Mucosa of rectum (tissue), 2 donors: ENCODE data around the gene EXOC7.
"Not testable (repeated sequence)": the region's sequence is repeated elsewhere in the genome, so short reads cannot be mapped to it uniquely, and the experiment has no call there.

Experiments used
- H3K27ac ChIP-seq, 2 donors: one replicate each; pipeline ENCODE4 v1.7.0; 2013; ENCODE audit warnings: inconsistent platforms in 2 of 2, low read depth in 2 of 2, low read length in 2 of 2
- H3K27me3 ChIP-seq, 2 donors: one replicate each; pipeline ENCODE4 v1.7.0; 2013; ENCODE audit warnings: low read length in 2 of 2; ENCODE audit not compliant: control insufficient read depth in 2 of 2, insufficient read depth in 2 of 2
- H3K36me3 ChIP-seq, 2 donors: one replicate each; pipeline ENCODE4 v1.7.0; 2013; ENCODE audit warnings: low read length in 2 of 2; ENCODE audit not compliant: control insufficient read depth in 2 of 2, insufficient read depth in 2 of 2
- H3K4me1 ChIP-seq, 2 donors: one replicate each; pipeline ENCODE4 v1.7.0; 2013; ENCODE audit warnings: low read length in 2 of 2, mild to moderate bottlenecking in 1 of 2; ENCODE audit not compliant: control insufficient read depth in 2 of 2, insufficient read depth in 2 of 2
- H3K4me3 ChIP-seq, 2 donors: one replicate each; pipeline ENCODE4 v1.7.0; 2013; ENCODE audit warnings: low read length in 2 of 2
- H3K9ac ChIP-seq, 2 donors: one replicate each; pipeline ENCODE4 v1.7.0; 2013; ENCODE audit warnings: low read length in 2 of 2, low read depth in 1 of 2, mild to moderate bottlenecking in 1 of 2
- H3K9me3 ChIP-seq, 2 donors: one replicate each; pipeline ENCODE4 v1.7.0; 2013; ENCODE audit warnings: low read length in 2 of 2; ENCODE audit not compliant: control insufficient read depth in 2 of 2
- donor health status: healthy.
- donor health status: Normal muscosa, but diverticular disease.

The EXOC7 gene

DNA sequence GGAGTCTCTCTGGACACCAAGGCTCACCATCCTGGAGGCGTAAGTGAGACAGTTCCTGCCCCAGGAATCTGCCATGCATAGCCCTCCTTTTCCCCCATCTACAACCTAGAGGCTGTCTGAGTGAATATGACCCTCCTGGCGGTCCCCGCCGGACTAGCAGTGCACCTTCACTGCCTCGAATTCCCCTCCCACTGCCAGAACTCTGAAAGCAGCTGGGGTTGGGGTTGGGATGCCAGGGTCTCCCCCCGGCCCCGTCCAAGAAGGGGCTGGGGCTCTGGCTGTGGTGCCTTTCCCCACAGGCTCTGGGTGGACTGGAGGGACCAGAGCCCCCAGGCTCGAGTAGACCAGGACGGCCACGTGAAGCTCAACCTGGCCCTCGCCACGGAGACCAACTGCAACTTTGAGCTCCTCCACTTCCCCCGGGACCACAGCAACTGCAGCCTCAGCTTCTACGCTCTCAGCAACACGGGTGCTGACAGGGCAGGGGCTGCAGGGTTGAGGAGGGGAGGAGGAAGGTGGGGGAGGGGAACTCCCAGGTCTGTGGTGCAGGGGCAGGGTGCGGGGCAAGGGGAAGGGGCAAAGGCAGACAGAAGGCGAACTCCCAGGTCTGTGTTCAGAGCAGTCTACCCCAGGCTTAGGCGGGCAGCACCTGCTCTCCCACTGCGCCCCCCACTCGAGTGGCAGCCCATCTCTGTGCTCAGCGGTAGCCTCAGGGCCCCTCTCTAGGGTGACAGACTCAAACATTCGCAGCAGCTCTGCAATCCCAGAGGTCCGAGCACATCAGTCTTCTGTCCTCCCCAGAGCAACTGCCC is 23.4 kb downstream of the EXOC7 start:
- Histone ChIP-seq H3K9ac (no peak overlapping the region), H3K27ac (no peak overlapping the region)

GRCh38 chr17:76079535-76079955 is 24.0 kb downstream of the EXOC7 start:
- Histone ChIP-seq H3K27me3 (peaks cover 49 to 50% of the 10 kb centered on the region in 2 donors), H3K9me3 (no peaks in the 10 kb centered on the region), H3K4me1 (peaks cover 9% of the 10 kb centered on the region in 2 donors)

More for the DNA sequence above, 23.4 kb downstream of the EXOC7 start:
- Histone ChIP-seq H3K4me3 (no peak overlapping the region), H3K27me3 (peaks cover 44% of the 10 kb centered on the region in 2 donors), H3K9me3 (no peaks in the 10 kb centered on the region), H3K4me1 (peaks cover 5 to 9% of the 10 kb centered on the region in 2 donors), H3K36me3 (peaks cover 16 to 24% of the 10 kb centered on the region in 2 donors)

DNA sequence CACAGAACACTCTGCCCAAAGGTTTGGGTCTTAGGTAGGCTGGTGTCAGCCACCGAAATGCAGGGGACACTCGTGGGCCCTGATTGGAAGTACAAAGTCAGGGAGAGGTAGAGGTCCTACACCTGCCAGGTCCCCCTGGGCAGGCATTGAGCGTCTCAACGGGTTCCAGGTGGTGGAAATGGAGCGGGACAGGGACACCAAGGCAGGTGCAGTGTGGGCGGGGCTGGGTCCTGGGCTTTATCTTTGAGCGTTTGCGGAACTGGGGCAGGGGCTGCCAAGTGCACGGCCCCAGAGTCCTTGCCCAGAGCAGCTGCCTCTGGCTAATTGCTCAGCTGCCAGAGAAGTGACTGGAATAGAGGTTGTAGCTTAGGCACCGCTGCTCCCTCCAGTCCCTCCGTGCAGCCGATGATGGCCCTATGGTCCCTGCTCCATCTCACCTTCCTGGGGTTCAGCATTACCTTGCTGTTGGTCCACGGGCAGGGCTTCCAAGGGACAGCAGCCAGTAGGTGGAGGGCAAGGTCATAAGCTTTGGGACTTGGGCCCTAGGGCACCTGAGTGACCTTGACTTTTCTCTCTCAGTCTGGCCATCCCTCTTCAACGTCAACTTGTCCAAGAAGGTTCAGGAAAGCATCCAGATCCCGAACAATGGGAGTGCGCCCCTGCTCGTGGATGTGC is 24.6 kb downstream of the EXOC7 start, which contains the start of gene ZACN:
TSS of gene ZACN (plus strand) at position 323 of the 675 bp plus-strand sequence. CDS start at position 406, 83 bp downstream.
- Histone ChIP-seq H3K27ac (no peak within 1 kb of the TSS), H3K4me1 (peaks cover 9% of the 10 kb centered on the region in 2 donors), H3K9me3 (no peaks in the 10 kb centered on the region), H3K4me3 (no peak within 1 kb of the TSS), H3K9ac (no peak within 1 kb of the TSS), H3K27me3 (peaks cover 54 to 55% of the 10 kb centered on the region in 2 donors), H3K36me3 (peaks cover 5 to 12% of the 10 kb centered on the region in 2 donors)

More at GRCh38 chr17:76079535-76079955, 24.0 kb downstream of the EXOC7 start:
- H3K4me3 ChIP-seq: no peak overlapping the region
- H3K9ac ChIP-seq: no peak overlapping the region
- H3K27ac ChIP-seq: no peak overlapping the region
- peaks cover 10 to 18% of the 10 kb centered on the region in 2 donors for H3K36me3 ChIP-seq

- H3K27ac ChIP-seq, H3K4me3 ChIP-seq, H3K4me1 ChIP-seq, H3K9ac ChIP-seq, H3K9me3 ChIP-seq, H3K36me3 ChIP-seq: not testable (repeated sequence)
- H3K27me3 ChIP-seq: peaks cover 57% of the 10 kb centered on the region in 2 donors
Measured at GRCh38 chr17:76078370-76078769, 25.2 kb downstream of the EXOC7 start.

DNA sequence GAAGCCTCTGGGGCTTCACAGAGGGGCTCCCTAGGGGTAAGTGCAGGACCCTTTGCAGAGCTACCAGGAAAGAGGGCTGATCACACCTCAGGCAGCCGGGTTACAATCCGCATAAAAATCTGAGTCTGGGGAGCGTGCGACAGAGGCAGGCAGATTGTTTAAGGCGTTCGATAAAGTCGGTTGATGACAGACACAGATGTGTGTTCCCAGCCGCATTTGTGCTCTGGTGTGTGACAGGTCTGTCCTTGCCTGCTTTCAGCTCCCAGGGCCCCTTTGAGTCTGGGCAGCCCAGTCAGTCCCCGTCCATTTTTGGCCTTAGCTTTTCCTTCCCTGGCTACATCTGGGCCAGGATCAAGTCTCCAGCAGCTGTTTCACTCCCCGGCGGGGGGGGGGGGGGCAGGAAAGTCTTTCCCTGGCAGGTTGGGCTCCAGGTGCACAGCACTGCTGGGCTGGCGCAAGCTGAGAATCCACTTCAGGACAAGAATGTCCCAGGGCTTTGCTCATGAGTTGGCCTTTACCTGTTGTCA is 25.9 kb downstream of the EXOC7 start:
- Histone ChIP-seq H3K9me3 (no peaks in the 10 kb centered on the region), H3K27me3 (peaks cover 57% of the 10 kb centered on the region in 2 donors), H3K27ac (no peak overlapping the region), H3K4me3 (no peak overlapping the region), H3K9ac (no peak overlapping the region), H3K36me3 (peaks cover 0 to 4% of the 10 kb centered on the region in 2 donors), H3K4me1 (peaks cover 12 to 13% of the 10 kb centered on the region in 2 donors)

DNA sequence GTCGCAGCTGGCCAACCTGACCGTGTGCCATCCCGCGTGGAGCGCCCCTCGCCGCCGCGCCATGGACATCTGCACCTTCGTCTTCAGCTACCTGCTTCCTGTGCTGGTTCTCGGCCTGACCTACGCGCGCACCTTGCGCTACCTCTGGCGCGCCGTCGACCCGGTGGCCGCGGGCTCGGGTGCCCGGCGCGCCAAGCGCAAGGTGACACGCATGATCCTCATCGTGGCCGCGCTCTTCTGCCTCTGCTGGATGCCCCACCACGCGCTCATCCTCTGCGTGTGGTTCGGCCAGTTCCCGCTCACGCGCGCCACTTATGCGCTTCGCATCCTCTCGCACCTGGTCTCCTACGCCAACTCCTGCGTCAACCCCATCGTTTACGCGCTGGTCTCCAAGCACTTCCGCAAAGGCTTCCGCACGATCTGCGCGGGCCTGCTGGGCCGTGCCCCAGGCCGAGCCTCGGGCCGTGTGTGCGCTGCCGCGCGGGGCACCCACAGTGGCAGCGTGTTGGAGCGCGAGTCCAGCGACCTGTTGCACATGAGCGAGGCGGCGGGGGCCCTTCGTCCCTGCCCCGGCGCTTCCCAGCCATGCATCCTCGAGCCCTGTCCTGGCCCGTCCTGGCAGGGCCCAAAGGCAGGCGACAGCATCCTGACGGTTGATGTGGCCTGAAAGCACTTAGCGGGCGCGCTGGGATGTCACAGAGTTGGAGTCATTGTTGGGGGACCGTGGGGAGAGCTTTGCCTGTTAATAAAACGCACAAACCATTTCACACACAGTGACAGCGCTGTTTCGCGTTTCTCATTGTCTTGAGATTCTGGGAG is 26.6 kb downstream of the EXOC7 start:
- Histone ChIP-seq H3K36me3 (no peaks in the 10 kb centered on the region), H3K27me3 (peaks cover 57% of the 10 kb centered on the region in 2 donors), H3K4me3 (no peak overlapping the region), H3K9ac (no peak overlapping the region), H3K27ac (no peak overlapping the region), H3K4me1 (peaks cover 14 to 15% of the 10 kb centered on the region in 2 donors), H3K9me3 (no peaks in the 10 kb centered on the region)

DNA sequence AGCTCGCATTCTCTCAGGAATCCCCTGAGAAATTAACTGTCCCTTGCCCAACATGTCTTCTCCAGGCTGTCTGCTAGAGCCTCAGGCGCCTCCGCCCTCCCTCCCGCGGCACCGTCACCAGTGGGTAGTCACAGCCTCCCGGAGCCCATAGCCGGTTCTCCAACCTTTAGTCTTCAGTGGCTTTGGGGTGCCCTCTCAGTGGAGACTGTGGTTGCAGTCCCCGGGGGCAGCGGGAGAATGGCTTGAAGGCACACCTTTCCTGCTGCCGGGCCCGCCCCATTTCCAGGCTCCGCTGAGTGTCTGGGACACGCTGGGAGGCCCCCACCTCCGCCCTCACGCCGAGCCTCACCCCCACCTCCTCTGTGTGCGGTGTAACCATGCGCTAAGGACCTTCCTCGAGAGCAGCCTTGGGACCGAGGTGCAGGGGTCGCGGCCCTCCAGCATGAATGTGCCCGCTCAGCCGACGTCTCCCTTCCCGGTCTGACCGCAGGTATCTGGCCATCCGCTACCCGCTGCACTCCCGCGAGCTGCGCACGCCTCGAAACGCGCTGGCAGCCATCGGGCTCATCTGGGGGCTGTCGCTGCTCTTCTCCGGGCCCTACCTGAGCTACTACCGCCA is 27.3 kb downstream of the EXOC7 start:
- Histone ChIP-seq H3K4me1 (peaks cover 18 to 20% of the 10 kb centered on the region in 2 donors), H3K27ac (no peak overlapping the region), H3K9me3 (no peaks in the 10 kb centered on the region), H3K4me3 (no peak overlapping the region), H3K27me3 (peaks cover 57% of the 10 kb centered on the region in 2 donors), H3K9ac (no peak overlapping the region), H3K36me3 (no peaks in the 10 kb centered on the region)

GRCh38 chr17:76075364-76076145 is 28.0 kb downstream of the EXOC7 start:
- H3K4me1 ChIP-seq: peaks cover 20 to 25% of the 10 kb centered on the region in 2 donors
- H3K9me3 ChIP-seq: no peaks in the 10 kb centered on the region
- H3K36me3 ChIP-seq: no peaks in the 10 kb centered on the region
- H3K4me3 ChIP-seq: no peak overlapping the region
- H3K9ac ChIP-seq: no peak overlapping the region
- H3K27me3 ChIP-seq: peaks cover 57% of the 10 kb centered on the region in 2 donors
- H3K27ac ChIP-seq: no peak overlapping the region
